Lower leg skin (tissue), 4 donors: ENCODE data around the gene CHL1. TPM values are rescaled to one million over a fixed set of nuclear protein-coding genes. Genes with fewer than 3 reads are reported as not detected.

Source experiments
- DNase-seq, 2 donors: peaks; one replicate each; pipeline ENCODE4 v3.0.0-alpha.2; 2019; ENCODE audit warnings: low spot score in 2 of 2
- H3K4me3 ChIP-seq: fragments of 200-600 bp; sonication (generic); 2 replicates; pipeline ENCODE4 v1.5.1; 2017; ENCODE audit warnings: mild to moderate bottlenecking, low read depth; ENCODE audit not compliant: poor library complexity, severe bottlenecking
- CTCF ChIP-seq, 3 donors: fragments of 450-650 bp; IDR thresholded peaks; one replicate each; pipeline ENCODE4 v1.5.1; 2016; ENCODE audit warnings: antibody characterized with exemption in 3 of 3, mild to moderate bottlenecking in 3 of 3, moderate library complexity in 2 of 3
- POLR2A ChIP-seq, 2 donors: fragments of 450-650 bp; IDR thresholded peaks; one replicate each; pipeline ENCODE4 v1.6.1; 2016 to 2017; ENCODE audit warnings: antibody characterized with exemption in 2 of 2, mild to moderate bottlenecking in 1 of 2, moderate library complexity in 1 of 2
- WGBS, 2 donors: methylation state at CpG; one replicate each; pipeline ENCODE4 v1.1.5; 2018; 5-methylcytosine and 5-hydroxymethylcytosine counted together
- intact Hi-C: fragments of 100-400 bp; cut with DNase I; formaldehyde crosslinking; loops from one replicate; pipeline ENCODE4 v1.15.0; 2023; ENCODE audit warnings: low total_unique reads
- total RNA-seq, 4 donors: library from RNA; depleted of rRNA; stranded (reverse); fragments of >200 nt; gene quantifications; one replicate each; pipeline ENCODE4 v1.1.0, GENCODE V29; 2016

CHL1 gene
- total RNA-seq, 4 donors from 2014 or later, result 32.7 to 53.1 (median 42.9) TPM

GRCh38 chr3:332701-333100, 136.1 kb downstream of the CHL1 start:
- intact Hi-C loops, result no loop called here
- WGBS, 2 donors, result 47% methylated on average over 2 of the region's 2 CpGs
- no peak overlapping the region for H3K4me3 ChIP-seq
- no peak for DNase-seq
- TF ChIP-seq CTCF (IDR thresholded peaks at IDR 0.05) (no peak), POLR2A (IDR thresholded peaks at IDR 0.05) (no peak)

DNA sequence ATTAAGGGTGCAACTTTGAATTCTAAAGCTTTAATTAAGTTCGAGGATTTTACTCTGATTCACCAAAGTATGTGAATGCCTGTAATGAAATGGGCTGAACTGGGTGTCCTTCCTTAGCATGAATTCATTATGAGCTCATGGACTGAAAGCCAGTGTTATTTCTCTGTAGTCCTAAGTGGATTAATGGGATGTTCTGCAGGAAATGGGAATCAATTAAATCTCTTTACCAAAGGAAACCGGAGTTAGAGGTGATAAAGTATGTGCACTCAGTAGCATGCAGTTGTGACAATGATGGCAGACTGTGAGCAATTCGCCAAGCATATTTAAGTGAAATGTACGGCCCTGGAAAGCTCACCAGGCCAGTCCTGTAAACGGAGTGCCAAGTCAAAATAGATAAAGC, 138.7 kb downstream of the CHL1 start:
- WGBS, 2 donors, result 75 to 78% methylated on average over 5 of the region's 5 CpGs
- no peak for DNase-seq
- no peak overlapping the region for H3K4me3 ChIP-seq
- no peak for TF ChIP-seq POLR2A (IDR thresholded peaks at IDR 0.05)
- TF ChIP-seq CTCF (IDR thresholded peaks at IDR 0.05), result no peak
- intact Hi-C loops, result no loop called here

GRCh38 chr3:339351-339750, 142.8 kb downstream of the CHL1 start:
- 74 to 81% methylated on average over 5 of the region's 5 CpGs for WGBS, 2 donors
- TF ChIP-seq POLR2A (IDR thresholded peaks at IDR 0.05) (no peak), CTCF (IDR thresholded peaks at IDR 0.05) (no peak)
- no peak overlapping the region for H3K4me3 ChIP-seq
- intact Hi-C loops, result no loop called here
- DNase-seq, result no peak

GRCh38 chr3:341998-342397, 145.4 kb downstream of the CHL1 start:
- no peak overlapping the region for H3K4me3 ChIP-seq
- intact Hi-C loops, result no loop called here
- 58 to 75% methylated on average over 4 of the region's 4 CpGs for WGBS, 2 donors
- DNase-seq, result no peak
- TF ChIP-seq POLR2A (IDR thresholded peaks at IDR 0.05) (no peak), CTCF (IDR thresholded peaks at IDR 0.05) (no peak)

DNA sequence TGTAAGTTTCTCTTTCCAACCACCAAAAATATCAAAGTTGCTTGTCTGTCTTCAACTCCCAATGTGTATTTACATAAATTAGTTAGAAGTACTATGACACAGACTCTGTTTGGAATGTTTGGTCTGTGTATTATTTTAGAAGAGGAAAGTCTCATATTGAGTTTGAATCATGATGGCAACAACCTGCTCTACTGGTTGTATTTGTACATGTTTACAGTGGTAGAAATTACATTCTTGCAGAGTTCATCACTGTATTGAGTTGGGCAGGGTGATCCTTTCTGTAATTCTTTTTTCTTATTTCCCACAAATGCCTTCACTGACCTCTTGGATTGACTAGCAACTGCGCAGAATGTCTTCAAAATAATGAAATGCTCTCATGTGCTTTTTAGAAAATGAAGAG, 149.6 kb downstream of the CHL1 start:
- 89 to 96% methylated on average over 1 of the region's 1 CpG for WGBS, 2 donors
- intact Hi-C loops, result no loop called here
- DNase-seq, result no peak
- TF ChIP-seq CTCF (IDR thresholded peaks at IDR 0.05) (no peak), POLR2A (IDR thresholded peaks at IDR 0.05) (no peak)
- no peak overlapping the region for H3K4me3 ChIP-seq

- no peak for DNase-seq
- TF ChIP-seq POLR2A (IDR thresholded peaks at IDR 0.05) (no peak), CTCF (IDR thresholded peaks at IDR 0.05) (no peak)
- intact Hi-C loops, result no loop called here
- 79 to 80% methylated on average over 3 of the region's 3 CpGs for WGBS, 2 donors
- H3K4me3 ChIP-seq, result no peak overlapping the region
Observed at GRCh38 chr3:347581-347980, 151.0 kb downstream of the CHL1 start.
